Activated CD4-positive, alpha-beta T cell treated with anti-CD3 and anti-CD28 coated beads for 4 hours (primary cell): Measurements from ENCODE around the gene TTC31.

Source experiments
- DNase-seq, 2 donors: peaks; one replicate each; pipeline ENCODE4 v3.0.0-alpha.2; 2020

The TTC31 gene

DNA sequence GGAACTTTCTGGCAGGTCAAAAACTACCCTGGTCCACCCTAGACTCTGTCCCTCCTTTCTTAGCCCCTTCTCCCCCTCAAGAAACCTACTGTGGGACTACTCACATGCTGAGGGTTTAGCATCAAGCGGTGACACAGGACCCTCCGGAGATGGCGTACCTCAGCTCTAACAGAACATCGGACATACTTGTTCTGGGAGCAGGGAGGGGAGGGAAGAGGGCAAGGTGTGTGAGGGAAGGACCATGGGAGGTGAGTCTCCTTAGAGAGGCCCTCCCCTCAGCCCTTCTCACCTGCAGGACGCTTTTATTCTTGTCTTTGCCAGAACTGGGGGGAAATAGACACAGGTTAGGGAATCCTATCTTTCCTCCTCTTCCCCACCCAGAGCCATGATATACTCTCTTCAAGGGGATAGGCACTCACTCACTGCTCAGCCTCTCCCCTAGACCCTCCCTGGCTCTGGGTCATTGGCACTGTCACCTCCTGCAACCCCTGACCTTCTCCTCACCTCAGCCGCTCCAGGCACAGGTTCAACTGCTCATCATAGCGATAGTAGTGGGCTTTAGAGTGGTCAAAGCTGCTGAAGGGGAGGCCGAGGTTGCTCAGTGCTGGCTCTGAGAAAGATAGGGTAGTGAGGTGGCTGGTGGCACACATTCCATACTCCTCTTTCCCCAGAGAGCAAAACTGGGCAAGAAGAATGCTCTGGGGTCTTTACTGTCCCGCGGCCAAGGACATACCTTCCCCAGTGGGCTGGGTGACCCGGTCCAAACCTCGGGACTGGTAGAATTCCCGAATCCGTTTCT, 22.8 kb downstream of the TTC31 start:
- no peak for DNase-seq

DNA sequence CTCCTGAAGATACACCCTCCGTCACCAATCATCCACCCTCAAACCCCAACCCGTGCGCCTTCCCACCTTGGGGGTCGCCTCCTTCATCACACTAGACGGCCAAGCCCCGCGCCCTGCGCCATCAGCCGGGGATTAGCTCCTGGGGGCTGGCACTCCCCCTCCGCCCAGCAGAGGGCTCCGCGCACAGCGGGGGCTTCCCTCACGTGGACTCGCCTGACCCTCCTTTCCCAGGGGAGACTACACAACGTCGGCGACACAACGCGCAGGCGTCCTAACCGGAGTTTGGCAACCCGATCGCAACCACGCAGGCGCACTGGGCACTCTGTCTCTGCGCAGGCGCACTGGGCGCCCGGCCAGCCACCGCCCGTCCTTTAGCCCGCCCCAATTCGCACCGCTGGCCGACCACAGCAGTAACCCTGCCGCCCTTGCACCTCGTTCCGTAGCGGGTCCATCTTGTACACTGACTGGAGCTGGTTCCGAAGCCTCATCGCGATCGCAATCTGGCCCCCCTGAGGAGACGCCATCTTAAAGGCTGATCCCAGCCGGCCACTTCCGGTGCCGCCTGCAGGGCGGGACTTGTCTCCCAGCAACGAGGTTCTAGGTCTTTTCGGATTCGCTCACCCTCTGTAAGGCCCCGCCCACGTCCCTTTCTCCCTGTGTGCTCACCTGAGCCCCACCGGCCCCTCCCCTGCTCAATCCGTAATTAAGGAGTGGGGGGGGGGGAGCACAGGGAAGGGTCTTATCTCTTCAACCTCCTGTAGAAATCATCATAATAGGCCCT, 24.5 kb downstream of the TTC31 start, which contains the start of gene PCGF1:
Gene PCGF1, minus strand, starts transcription at position 551 of the 781 bp plus-strand sequence. Its CDS starts 27 bp downstream, at position 524.
- peak; percentile 99 to 100 for DNase-seq

DNA sequence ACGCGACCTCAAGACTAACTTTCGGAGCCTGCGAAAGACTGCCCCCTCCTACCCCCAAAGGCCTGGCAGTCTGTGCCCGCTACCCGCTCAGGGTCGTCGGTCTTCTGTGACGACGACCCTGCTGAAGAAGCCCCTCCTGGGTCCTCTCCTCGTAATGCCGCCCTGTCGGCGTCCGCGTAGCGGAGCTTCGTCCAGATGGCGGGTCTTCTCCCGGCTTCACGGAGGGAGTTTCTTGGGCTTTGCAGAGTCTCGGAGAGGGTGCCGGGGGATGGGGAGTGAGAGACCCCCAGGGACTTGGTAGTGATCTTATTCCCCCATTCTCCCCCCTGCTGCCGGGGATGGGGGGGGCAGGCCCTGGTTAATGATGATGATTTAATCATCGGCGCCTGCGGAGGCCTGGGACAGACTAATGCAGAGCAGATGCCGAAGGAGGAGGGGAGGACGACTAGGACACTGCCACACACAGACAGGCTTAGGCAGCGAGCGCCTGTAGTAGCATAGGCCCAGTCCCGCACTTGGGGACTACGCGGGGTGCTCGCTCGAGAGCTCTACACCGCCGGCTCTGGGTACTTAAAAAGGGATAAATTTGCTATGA, 25.1 kb downstream of the TTC31 start:
- DNase-seq = peak in 1 of 2 donors; percentile 19

DNA sequence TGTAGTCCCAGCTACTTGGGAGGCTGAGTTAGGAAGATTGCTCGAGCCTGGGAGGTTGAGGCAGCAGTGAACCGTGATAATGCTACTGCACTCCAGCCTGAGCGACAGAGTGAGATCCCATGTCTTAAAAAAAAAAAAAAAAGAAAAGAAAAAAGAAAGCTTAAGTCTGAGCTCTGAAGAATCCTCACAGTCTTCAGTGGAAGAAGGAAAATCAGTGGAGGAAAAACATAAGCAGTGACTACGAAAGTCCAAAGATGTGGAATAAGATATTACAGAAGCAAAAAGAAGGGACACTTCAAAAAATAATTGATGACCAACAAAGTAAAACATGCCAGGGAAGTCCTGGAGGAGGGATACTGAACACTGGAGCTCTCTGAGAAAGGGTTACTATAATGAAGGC, 27.4 kb downstream of the TTC31 start:
- no peak for DNase-seq

DNA sequence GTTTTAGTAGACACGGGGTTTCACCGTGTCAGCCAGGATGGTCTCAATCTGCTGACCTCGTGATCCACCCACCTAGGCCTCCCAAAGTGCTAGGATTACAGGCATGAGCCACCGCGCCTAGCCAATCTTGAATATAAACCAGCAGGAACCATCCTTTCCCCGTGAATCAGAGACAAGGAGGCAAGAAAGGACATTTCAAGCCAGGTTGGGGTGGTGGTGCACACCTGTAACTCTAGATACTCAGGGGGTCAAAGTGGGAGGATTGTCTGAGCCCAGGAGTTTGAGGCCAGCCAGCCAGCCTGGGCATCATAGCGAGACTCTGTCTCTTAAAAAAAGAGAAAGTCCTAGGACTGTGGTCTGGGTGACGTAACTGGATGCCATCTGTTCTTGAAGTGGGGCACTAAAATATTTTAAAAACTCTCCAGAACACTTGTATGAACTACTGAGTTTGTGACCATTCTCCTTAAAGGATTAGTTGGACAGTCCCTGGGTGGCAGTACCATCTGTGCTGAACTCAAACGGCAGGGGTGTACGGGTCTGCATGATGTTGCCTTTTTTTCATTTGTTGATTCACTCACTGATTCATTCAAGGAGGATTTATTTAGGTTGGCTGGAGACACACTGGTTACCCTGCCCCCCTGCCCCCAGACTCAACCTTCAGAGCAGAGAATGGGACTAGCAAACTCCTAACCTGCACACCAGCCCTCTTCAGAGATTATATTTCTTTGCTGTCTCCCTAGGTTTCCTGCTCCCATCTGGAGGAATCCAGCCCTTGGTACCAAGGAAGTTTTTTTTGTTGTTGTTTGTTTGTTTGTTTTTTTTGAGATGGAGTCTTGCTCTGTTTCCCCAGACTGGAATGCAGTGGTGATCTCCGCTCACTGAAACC, 28.5 kb downstream of the TTC31 start:
- DNase-seq = no peak

DNA sequence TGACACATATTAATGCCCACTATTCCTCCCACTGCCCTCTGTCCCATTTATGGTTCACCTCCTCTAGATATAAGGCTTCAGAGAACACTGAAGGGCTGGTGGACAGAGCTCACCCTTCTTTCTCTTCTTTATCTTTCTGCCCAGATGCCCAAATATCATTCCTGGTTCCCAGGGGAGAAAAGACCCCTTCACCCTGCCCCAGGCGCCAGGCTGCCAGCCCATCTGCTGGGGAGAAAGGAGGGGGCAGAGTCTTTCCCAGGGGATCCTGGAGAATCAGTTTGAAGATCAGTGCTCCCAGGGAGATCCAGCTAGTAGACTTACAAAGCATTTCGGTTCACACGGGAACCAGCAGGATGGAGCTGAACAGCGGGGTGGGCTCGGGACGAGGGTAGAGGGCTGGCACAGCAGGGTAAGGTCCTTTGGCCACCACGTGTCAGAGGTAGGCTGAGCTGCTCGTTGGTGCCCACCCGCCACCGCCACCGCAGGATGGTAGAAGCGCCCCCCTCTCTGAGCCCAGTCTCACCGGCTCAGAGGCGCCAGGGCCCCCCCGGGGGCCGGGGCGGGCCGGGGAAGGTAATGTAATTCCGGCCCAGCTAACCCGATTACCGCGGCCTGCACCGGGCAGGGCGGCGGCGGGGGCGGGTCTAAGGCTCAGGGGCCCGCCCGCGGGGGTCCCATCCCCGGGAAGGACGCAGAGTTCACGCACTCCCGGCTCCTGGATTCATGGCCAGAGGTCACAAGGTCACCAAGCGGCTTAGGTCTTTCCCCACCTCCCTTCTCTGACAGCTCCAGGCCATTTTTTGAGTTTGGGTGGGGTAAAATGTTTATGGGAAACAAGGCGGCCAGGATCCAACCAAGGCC, 30.1 kb downstream of the TTC31 start:
- no peak for DNase-seq

DNA sequence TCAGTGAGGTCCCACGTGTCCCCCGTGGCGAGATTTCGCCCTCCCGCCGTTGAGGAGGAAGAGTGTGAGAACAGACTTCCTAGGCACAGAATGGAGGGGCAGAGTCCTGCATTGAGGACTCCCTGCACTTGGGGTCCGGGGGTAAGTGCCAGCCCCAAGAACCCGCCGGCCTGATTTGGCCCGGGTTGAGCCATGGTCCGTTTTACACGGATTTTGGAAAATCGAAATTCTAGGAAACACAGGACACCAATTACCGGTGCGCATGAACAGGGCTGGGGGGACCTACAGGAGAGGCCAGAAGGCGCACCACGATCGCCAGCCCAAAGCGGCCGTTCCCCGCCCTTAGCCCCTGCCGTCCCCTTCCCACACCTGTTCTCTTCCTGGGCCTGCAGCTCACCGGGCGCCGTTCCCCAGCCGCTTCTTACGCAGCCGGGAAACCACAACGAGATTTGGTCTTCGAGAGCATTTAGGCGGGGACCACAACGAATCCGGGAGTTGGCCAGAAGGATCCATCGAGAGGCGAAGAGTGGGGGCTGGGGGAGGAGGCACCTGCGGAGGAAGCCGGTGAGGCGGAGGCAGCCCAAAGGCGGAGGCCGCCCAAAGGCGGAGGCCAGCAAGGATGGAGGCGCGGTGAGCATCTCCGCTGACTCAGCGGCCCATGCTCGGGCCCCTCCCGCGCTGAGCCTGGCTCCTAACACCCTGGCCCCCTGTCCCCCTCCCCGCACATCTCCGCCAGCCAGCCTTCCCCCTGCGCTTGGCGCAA, 30.9 kb downstream of the TTC31 start:
- peak in 1 of 2 donors; percentile 19 for DNase-seq

DNA sequence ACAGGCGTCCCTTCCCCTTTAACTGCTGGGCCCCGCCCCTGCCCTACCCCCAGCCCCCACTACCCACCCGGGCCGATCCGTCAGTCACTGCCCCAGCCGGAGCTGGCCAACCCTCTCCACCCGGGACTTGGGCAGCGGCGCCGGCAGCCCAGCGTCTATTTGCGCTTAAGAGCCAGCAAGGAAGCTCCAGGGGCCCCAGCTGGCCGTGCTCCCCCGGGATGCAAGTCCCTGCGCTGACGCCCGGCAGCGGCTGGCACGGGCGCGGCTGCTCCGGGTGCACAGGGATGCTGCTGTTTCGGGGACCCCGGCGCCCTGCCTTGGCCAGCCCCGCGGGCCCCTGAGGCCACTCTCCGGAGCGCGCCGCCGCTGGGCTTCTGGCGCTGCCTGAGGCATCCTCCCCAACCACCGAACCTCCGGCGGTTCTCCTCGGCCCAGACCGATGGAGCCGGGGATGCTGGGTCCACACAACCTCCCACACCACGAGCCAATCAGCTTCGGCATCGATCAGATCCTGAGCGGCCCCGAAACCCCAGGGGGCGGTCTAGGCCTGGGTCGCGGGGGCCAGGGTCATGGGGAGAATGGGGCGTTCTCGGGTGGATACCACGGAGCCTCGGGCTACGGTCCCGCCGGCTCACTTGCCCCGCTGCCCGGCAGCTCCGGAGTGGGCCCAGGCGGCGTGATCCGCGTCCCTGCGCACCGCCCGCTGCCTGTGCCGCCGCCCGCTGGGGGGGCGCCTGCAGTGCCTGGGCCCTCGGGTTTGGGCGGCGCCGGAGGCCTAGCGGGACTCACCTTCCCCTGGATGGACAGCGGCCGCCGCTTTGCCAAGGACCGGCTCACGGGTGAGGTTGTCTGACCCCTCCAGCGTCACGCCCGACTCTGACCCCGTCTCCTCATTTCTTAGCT, 31.7 kb downstream of the TTC31 start, which contains the start of gene TLX2:
Gene TLX2, plus strand, starts transcription at position 83 of the 903 bp plus-strand sequence. Its CDS starts 357 bp downstream, at position 440.
- no peak for DNase-seq

DNA sequence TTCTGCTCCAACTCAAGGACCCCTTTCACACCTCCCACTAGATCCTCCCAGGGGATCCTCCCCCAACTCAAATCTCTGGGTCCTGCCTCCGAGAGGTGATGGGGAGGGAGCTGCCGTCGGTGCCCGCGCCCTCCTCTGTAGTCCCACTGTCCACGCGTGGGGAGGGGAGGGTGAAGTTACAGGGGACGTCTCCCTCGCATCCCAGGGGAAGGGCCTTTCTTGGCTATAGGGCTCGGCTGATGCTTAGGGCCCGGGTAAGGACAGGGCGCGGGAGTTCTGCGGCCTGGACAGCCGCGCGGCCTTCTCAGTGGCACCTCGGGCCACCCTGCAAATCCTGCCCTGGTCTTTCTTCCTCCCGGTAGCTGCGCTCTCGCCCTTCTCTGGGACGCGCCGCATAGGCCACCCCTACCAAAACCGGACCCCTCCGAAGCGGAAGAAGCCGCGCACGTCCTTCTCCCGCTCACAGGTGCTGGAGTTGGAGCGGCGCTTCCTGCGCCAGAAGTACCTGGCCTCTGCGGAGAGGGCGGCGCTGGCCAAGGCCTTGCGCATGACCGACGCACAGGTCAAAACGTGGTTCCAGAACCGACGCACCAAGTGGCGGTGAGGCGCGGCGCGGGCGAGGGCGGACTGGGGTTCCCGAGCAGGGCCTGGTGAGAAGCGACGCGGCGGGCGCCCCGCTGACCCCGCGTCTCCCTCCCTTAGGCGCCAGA, 32.5 kb downstream of the TTC31 start:
- no peak for DNase-seq

DNA sequence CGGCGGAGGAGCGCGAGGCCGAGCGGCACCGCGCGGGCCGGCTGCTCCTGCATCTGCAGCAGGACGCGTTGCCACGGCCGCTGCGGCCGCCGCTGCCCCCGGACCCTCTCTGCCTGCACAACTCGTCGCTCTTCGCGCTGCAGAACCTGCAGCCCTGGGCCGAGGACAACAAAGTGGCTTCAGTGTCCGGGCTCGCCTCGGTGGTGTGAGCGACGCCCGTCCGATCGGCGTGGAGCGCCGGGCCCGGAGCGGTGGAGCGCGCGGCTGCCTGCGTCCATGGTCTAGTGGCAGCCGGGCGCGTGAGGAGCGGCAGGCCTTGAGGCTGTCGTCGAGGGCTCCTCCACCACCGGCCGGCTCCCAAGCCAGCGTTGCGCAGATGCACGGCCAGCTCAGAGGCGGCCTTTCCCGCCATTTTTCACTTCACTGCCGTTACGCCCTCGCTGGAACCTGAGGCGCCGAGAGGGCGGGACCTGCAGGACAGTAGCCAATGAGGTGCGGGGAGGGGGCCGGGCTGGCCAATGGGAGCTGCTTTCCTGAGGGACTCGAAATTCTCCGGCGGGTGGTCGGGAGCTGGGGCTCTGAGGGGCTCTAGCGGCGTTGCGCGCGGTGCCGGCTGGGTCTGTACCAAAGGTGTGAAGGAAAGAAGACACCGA, 33.2 kb downstream of the TTC31 start:
- peak; percentile 74 to 76 for DNase-seq

DNA sequence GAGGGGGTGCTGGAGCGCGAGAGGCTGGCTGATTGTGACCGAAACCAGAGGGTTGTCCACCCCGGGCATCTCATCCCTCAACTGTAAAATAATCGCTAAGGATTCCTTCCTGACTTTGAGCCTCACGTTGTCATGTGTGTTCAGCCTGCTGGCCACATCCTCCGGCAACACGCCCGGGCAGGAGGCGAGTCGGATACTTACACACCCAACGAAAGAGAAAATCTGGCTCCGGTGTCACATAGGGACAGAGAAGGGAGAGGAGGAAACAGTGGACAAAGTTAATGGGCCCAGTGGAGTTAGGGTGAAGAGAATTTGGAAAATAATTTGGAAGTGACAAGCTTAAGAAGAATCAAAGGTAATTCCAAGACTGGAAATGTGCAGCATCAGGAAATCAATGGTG, 33.8 kb downstream of the TTC31 start:
- no peak for DNase-seq

DNA sequence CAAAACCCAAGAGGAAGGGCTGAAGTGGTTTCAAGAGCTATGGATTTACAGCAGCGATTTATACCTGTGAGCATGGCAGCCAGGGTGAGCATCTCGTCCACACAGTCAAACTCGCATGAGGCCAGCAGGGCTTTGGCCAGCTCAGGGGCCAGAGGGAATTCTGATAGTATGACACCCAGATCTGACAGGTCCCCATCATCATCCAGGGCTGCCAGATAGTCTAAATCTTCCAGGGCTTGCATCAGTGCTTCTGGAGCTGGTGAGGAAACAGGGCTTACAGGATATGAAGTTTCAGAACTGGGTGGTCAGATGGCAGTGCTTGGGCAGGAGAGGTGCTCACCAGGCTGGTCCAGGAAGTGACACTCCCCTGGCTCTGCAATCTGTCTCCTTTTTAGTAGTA, 39.6 kb downstream of the TTC31 start:
- DNase-seq = no peak

DNA sequence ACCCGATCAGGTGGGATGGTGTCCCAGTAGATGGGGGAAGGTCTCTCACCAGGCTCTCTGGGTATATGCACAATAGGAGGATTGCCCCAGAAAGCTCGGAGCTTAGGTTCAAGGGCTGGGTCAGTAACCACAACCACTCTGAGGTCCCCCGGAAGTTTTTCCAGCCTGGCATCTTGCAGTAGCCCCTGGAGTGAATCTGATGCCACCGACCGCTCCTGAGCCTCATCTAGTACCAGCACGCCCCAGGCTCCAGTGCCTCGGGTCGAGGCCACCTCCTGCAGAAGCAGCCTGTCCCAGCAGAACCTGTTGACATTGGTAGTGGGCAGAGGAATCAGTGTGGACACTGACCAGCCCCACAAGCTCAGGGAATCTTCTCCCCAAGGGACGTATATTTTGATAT, 41.1 kb downstream of the TTC31 start:
- no peak for DNase-seq

DNA sequence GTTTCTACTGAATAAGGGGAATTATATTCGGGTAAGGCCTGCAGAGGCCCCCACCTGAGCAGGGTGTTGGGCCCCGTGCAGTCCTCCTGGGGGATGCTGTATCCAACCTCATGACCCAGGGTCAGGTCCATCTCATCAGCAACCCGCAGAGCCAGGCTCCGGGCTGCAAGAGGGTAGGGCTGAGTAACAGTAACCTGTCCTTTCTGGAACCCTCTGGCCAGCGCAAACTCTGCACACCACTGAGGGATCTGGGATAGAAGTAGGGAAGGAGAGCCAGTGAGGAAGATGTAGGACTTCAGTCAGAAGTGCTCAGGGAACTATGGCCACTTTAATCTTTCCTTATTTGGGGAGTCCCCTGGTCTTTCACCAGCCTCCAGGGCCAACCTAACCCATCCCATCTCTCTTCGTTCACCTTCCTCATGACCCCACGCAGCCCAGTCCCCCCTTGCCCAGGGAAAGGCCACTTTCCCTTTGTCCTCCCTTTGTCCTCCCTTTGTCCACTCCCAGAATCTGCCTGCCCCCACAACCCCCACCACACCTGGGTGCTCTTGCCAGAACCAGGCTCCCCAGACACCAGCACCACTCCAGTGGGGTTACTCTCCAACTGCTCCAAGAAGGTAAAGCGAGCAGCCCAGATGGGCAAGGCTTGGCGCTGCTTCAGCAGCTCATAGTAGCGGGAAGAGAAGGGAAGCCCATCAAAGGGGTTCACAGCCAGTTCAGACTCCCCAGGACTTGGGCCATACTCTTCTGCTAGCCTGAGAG, 42.3 kb downstream of the TTC31 start:
- DNase-seq = no peak

DNA sequence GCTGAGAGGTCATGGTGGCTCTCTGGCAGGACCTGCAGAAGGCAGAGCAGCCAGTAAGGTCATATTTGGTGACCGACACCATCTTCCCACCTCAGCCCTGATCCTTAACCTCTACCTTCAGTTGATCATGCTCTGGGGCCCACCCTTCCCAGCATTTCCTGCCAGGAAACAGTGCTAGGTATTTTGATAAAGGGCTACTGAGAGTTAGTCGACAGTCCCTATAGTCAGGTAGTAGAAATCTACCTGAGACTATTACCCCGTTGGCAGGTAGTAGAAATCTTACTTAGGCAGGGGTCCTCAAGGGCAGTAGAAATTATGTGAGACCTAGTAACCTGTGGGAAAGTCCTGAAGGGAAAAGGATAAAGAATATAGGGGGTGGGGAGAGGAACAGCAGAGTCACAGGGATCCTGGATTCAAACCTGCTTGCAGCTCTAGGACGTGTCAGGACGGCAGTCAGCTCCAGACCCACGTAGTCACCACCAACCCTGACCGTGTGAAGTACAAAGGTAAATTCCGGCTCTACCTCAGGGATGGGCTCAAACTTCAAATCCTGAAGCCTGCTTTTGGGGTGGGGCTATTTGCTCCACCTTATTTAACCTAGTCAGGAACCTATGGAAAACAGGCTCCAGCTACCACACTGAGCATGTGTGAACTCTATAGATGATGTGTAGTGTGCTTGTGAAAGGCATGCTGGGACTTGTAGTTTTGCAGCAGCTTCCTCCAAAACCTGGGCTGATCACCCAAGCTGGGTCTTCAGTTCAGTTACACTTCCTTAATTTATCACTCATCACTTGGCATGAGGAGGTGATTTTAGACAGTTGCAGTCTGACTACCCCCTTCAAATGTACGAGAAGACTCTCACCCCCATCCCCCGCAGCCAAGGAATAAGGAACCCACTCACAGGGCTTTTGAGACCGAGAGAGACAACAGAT, 43.1 kb downstream of the TTC31 start, which contains the start of gene DQX1:
Gene DQX1, minus strand, starts transcription at position 515 of the 932 bp plus-strand sequence. Its CDS starts 502 bp downstream, at position 13.
- no peak for DNase-seq

DNA sequence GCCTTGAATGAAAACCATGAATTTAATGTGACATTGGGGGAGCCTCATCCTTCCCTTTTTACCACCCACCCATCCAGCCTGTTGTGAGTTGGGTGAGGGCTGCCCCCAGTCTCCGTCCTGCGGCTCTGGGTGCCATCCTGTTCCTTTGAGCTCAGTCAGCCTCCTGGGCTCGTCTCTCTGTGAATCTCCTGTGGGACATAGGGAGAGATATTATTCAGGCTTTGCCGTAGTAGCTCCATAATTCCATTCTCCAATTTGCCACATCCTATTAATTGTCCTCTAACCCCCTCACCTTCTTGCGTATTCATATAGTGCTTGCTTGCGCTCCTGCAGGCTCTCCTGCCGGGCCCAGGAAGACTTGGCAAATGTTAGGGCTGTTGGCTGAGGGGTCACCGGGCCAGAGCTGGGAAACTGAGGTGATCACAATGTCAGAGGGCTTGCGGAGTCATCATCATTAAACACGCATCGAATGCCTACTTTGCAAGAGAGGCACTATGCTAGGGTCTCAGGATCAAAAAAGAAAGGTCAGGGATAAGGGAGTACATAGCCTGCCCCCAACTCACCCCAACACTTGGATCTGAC, 43.9 kb downstream of the TTC31 start:
- DNase-seq = no peak
